ENCODE results near the gene AGXT2.

Gene AGXT2

DNA sequence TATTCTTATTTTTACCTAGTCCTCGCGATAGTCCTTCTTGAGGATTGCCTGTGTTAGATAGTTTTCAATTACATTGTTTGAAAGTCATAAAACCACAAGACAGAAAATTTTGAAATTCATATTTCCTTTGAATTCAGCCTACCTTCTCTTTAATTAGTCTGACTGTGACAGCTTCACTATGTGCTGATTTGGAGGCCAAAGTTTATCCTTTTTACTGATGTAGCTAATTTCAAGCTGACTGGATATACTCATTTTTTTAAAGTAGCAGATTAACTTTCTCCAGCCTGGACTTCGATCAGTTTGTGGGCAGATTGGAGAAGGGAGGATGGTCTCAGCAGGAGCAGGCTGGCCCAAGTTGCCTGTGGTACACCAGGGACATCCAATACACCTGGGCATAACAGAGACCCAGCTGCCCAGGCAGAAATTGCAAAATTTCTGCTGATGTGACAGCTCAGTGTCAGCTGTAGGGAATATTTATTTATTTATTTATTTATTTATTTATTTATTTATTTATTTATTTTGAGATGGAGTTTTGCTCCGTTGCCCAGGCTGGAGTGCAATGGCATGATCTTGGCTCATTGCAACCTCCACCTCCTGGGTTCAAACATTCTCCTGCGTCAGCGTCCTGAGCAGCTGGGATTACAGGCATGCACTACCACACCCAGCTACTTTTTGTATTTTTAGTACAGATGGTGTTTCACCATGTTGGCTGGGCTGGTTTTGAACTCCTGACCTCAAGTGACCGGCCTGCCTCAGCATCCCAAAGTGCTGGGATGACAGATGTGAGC, 24.2 kb downstream of the AGXT2 start:
- H3K27ac ChIP-seq: no peak overlapping the region
- DNase-seq (ENCODE audit: low read depth, low spot score): no peak

DNA sequence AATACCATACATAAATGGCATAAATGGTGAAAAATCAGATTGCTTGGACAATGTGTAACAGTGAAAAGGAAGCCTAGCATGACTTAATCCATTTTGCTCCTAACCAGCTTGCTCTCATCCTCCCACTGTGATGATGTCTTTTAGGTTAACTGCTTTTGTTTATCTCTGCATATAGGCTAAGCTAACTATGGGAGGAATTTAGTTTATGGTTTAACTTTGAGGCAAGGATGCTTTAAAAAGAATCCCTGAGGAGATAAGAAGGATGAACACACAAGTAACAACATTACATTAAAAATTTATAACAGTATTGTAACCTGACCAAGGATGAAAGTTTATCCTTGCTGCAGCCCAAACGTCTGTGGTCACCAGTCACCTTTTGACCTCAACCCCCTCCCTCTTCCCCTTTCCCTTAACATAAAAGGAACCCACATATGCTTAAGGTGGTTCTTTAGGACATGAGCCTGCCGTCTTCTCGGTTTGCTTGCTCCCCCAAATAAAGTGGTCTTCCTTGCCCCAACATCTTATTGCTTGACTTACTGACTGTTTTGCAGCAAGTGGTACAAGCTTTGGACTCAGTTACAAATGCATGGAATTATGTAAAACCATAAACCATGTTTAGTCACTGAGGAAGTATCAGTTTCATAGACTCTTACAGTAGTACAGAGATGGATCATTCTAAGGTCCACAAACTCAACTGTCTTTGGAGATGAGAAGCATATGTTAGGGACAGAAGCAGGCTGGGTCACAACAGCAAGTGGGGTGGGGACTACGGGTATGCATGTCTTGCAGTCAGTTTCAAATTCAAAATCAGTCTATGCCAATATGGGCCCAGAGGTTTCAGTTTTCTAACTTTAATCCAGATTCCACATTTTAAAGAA, 31.3 kb downstream of the AGXT2 start:
- DNase-seq (ENCODE audit: low read depth, low spot score): no peak
- H3K27ac ChIP-seq: no peak overlapping the region

DNA sequence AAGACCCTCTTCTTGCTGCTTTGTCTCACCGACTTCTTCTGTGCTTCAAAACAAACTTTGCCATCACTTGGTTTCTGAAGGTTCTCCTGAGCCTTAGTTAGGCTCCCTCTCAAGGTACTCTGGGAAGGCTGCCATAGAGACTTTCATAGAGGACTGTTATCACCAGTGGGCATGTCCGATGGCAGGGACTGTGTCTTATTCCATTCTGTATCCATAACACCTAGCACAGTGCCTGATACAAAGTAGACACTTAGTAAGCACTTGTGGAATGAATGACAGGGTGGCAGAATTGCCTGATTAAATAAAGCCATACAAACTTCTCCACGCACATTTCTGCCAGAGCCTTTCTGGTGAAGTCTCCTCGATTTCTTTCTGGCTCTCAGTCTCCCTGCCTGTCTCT, 32.7 kb downstream of the AGXT2 start:
- DNase-seq (ENCODE audit: low read depth, low spot score): no peak
- no peak overlapping the region for H3K27ac ChIP-seq

DNA sequence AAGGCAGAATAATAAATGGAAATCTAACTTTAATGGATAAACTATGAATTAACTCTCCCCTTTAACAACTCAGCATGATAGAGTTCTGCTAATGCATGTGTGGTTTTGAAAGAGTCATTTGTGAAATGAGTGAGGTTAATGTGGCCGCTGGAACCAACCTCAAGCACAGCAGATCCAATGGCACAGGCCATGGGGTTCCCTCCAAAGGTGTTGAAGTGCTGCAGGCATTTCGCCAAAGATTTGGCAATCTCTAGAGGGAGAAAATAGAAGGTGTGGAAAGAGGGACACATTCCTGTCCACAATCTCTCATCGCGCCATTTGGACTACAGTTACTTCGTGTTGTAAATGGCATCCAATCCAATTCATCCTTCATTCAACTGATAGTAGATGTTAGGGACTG, 35.0 kb downstream of the AGXT2 start:
- H3K27ac ChIP-seq: no peak overlapping the region
- DNase-seq (ENCODE audit: low read depth, low spot score): no peak

DNA sequence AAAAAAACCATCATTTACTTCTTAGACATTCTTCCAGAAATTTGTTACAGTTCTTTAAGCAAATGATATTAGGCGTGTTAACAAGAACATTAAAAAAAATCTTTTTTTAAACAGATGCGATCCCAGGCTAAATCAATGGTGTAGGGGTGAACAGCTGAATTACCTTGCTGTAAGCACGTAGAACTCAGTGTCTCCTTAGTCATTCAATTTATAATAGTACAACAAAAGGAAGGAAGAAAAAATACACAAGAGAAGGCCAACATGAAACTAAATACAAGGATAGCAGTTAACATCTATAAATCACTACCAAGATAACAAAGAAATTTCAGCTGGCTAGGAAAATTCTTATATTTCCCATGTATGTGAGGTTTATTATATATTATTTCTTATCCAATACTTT, 35.4 kb downstream of the AGXT2 start:
- DNase-seq (ENCODE audit: low read depth, low spot score): no peak
- no peak overlapping the region for H3K27ac ChIP-seq

DNA sequence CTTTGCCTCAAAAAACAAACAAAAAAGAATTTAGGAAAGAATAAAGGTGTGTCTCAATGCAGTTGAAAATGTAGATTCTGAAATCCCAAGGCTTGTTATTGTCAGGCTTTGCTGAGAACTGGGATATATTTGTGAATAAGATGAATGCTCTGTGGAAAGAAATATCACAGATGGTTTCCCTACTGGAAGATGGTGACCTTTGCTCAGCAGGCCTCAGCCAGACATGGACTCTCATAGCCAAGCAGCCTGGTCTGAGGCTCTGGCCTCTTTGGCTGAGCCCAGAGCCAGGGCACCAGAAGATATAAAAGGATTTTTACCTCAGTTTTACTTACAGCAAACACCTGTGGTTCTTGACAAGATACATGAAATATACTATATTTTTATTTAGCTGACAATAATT, 37.1 kb downstream of the AGXT2 start:
- no peak overlapping the region for H3K27ac ChIP-seq
- DNase-seq (ENCODE audit: low read depth, low spot score): no peak

DNA sequence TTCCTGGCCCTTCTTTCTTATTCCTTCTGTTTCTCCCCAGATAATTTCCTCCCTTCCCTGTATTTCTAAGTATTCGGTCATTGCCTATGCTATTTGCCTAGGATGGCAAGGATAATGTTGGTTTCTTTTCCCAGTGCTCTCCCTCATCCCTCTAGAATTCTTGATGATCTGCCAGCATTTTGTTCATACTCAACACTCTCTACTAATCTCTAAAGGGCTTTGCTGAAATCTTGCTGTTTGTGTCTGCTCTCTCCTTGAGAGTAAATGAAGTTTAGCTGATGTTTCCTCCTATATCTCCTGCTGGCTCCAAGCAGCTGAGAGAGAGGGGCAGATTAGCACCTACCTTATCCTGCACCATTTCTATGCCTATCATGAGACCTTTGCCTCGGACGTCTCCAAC, 38.1 kb downstream of the AGXT2 start:
- DNase-seq (ENCODE audit: low read depth, low spot score): no peak
- H3K27ac ChIP-seq: no peak overlapping the region

DNA sequence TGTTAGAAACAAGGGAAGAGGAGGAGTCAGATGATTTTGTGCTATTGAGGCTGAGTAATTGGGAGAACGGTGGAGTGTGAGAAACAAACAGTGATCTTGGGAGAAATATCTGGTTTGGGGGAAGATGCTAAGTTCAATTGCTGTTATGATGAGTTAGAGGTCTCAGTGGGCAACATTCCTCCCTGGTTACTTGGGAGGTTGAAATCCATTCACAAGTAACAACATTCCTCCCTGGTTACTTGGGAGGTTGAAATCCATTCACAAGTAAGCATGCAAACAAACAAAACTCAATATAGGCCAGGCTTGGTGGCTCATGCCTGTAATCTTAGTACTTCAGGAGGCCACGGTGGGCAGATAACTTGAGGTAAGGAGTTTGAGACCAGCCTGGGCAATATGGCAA, 38.7 kb downstream of the AGXT2 start:
- no peak overlapping the region for H3K27ac ChIP-seq
- no peak for DNase-seq (ENCODE audit: low read depth, low spot score)

DNA sequence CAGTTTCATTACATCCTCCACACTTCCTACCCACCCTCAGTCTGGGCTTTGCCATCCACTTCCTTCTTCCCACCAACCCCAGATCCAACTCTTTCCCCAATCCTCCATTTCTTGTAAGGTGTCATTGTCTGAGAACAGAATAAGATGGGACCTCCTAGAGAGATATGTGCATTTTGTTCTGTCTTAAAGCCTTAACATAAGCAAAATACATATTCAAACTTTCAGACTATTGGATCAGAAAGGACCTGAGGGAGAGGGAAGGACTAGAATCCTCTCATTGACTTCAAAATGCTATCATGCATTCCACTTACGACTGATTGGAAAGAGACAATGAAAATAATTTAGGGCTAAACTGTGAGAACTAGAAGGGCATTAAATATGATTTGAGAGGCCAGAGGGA, 43.0 kb downstream of the AGXT2 start:
- no peak for DNase-seq (ENCODE audit: low read depth, low spot score)
- H3K27ac ChIP-seq: no peak overlapping the region

DNA sequence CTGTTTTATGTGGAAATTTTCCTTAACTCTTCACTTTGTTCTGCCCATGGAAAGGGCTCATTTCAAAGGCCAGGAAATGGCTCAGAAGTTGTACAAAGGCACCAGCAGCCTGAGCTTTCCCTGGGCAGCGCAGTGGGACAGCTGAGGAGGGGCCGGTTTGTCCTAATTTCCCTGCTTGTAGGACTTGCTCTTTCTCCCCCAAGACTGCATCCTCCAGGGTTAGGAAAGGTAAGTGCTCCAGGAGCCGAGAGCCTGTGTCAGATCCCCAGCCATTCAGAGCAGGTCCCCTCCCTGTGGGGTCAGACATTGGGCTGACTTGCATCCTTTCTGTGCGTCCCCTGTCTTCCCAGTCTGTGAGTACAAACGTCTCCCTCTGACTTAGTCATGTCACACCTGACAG, 43.5 kb downstream of the AGXT2 start:
- DNase-seq (ENCODE audit: low read depth, low spot score): no peak
- no peak overlapping the region for H3K27ac ChIP-seq

DNA sequence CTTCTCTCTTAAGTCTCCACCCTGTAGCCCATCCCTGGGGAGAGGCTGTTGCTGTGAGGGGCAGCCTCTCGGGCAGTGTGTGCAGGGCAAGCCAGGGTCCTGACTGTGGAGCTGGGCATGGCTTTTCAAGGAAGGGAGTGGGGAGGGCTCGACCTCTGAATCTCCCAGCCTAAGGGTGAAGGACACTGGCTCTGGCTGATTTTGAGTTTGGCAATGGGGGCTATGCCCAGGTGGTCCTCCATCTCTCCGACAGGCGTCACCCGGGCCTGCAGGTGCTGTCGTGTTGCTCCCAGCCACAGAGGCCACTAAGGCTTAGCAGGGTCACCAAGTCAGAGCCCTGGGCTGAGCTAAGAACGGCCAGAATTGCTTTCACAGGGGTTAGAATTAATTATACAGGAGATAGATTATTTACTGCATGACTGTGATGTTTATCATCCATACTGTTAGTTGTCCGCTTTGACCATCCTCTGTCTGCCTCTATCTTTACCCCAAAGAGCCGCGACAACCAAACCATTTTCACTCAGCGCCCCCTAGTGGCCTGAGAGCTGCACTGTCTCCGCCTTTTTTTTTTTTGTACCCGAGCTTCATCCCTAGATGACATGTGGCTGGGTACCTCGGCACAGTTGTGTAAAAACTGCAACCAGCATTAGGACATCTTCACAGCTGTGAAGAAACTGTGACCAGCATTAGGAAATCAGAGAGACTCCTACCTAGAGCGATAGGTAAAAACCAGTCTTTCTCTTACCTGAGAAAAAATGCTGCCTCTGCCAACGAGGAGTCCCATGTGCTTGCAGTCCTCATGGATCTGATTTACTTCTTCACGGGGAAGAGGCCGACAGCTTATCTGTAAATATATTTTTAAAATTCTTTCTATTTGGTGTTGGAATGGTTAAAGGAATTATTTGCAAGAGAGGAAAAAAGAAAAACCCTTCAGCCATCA, 44.5 kb downstream of the AGXT2 start:
- no peak overlapping the region for H3K27ac ChIP-seq
- DNase-seq (ENCODE audit: low read depth, low spot score): no peak

DNA sequence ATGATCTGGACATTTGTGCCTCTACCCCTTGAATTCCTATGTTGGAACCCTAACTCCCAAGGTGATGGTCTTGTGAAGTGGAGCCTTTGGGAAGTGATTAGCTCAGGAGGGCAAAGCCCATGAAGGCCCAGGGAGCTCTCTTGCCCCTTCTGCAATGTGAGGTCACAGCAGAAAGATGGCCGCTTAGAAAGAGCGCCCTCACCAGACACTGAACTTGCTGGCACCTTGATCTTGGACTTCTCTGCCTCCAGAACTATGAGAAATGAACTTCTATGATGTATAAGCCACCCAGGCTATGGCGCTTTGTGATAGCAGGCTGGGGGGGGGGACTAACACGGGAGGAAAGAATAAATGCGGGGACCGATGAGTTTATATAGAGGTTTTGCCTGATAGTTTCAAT, 45.3 kb downstream of the AGXT2 start:
- H3K27ac ChIP-seq: no peak overlapping the region
- DNase-seq (ENCODE audit: low read depth, low spot score): no peak

DNA sequence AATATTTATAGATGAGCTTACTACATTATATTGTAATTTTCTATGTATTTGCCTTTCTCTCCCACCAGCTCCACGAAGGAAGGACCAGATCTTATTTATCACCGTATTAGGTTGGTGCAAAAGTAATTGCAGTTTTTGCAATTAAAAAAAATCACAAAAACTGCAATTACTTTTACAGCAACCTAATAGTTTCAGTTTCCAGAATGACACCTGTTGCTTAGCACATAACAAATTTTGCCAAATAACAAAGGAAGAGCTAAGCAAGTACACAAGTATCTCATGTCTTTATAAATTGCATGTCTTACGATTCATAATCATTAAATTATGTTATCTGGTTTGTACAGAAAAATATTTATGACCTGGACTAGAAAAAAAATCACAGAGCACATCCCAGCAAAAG, 45.9 kb downstream of the AGXT2 start:
- no peak for DNase-seq (ENCODE audit: low read depth, low spot score)

DNA sequence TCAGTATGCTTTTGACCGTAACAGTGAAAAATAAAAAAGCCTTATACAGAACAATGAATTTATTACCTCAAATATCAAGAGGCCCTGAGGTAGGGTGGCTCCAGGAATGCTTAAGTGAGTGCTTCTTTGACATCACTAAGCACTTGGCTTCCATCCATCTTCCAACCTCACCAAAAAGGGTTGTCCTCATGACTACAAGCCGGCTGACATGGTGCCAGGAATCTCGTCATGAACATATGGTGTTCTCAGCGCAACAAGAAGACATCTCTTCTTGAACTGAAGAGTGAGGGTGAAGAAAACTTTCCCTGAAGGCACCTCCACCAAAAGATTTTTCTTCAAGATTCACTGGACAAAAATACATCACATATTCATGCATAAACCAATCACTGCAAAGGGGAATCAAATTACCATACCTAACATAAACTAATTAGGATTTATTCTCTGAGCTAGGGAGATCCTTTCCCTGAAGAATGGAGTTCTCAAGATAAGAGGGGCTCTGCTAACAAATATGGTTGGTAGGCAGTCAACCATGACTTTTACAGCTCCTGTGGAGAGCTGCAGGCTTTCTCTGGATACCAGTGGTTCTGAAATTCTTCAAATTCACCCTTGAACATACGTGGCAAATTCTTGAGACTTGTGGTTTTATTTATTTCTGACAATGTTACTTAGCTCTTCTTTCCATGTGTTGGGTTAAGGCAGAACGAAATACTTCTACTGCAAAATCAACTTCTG, 49.5 kb downstream of the AGXT2 start:
- no peak for DNase-seq (ENCODE audit: low read depth, low spot score)
- H3K27ac ChIP-seq: no peak overlapping the region

More for the DNA sequence above, 45.9 kb downstream of the AGXT2 start:
- H3K27ac ChIP-seq: no peak overlapping the region

DNA sequence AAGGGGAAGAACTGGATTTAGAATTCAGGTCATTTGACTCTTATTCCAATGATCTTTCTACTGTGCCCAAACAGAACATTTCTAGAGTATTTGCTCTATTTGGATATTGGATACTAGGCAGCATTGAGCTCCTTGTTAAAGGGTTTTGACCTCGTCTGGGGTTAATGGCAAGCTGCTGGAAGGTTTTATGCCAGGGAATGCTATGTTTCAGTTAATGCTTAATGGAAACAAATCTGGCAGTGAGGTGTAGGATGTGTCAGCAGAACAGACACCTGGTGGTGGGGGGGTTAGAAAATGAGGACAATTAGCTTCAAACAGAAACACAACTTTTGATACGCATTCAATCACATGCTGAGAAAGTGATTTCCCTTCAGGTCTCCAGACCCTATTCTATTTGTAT, 51.5 kb downstream of the AGXT2 start:
- no peak overlapping the region for H3K27ac ChIP-seq
- no peak for DNase-seq (ENCODE audit: low read depth, low spot score)

DNA sequence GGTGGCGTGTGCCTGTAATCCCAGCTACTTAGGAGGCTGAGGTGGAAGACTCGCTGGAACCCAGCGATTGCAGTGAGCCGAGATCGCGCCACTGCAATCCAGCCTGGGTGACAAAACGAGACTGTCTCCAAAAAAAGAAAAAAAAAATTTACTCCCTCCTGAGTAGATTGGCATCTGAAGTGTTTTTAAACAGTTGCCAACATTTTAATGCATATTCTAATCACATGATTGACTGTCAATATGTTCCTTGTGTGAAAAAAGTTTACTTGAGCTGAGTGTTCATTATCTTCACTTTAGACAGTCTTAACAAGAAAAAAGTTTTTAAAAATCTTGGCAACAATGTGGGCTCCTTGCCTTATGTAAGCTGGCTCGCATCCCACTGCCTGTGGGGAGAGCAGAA, 53.8 kb downstream of the AGXT2 start:
- no peak overlapping the region for H3K27ac ChIP-seq
- DNase-seq (ENCODE audit: low read depth, low spot score): no peak

DNA sequence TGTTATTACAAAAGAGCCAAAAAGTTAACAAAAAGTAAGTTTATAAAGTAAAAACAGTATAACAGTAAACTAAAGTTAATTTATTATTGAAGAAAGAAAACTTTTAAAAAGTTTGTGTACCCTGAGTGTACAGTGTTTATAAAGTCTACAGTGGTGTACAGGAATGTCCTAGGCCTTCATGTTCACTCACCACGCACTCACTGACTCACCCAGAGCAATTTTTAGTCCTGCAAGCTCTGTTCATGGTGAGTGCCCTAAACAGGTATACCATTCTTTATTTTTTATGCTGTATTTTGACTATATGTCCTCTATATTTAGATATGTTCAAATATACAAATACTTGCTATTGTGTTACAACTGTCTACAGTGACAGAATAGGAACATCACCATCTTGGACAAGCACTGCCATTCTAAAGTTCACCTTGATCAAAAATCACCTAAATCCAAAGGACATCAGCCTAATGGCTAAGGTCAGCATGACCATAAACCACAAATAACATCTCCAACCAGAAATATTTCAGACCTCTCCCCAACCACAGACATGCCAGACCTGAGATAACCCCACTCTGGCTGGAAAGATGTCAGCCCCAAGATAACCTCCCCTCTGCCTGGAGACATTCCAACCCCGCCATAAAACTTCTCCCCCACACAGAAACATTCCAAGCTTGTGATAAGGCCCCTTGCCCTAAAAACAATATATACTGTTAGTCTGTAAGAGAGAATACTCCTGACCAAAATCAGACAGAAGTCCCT, 56.1 kb downstream of the AGXT2 start:
- H3K27ac ChIP-seq: no peak overlapping the region
- no peak for DNase-seq (ENCODE audit: low read depth, low spot score)

DNA sequence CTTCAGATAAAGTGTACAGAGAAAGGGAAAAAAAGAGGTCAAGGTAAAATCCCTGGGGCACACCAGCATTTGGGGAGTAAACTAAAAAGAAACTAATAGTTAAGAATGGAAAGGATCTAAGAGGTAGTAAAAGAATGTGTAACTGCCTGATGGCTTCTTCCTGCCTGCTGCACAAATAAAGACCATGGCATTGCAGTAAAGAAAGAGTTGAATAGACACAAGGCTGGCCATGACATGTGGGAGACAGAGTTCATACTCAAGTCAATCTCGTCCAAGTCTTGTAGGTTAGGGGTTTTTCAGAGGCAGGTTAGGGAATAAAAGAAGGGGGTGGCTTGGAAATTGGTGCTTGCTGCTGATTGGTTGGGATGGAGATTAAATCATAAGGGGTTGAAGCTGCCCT, 60.8 kb downstream of the AGXT2 start:
- no peak overlapping the region for H3K27ac ChIP-seq
- DNase-seq (ENCODE audit: low read depth, low spot score): no peak

DNA sequence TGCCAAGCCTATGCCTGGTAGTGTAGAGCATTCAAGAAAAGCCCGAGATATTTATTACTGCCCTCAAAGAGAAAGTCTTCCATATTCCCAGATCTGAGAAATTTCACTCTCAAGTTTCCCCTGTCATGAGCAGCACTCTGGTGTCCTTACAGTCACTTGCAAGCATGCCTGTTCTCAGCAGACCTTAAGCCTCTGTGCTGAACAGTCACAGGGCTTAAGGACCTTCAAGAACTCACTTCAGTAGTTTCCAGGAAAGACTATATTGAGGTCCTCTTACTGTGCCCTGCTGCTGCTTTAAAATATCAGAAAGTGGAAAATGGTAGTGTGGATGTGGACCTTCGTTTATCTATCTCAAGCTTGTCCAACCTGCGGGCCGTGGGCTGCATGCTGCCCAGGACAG, 64.9 kb downstream of the AGXT2 start:
- no peak overlapping the region for H3K27ac ChIP-seq
- DNase-seq (ENCODE audit: low read depth, low spot score): no peak
